Keratinocyte (primary cell): ENCODE data around the gene TMEM258. TPM values are rescaled to one million over a fixed set of nuclear protein-coding genes. Genes with fewer than 3 reads are reported as not detected.

Experiments
- DNase-seq: peaks from one replicate; pipeline ENCODE4 v3.0.0-alpha.2; 2011; ENCODE audit warnings: low read depth, missing footprints, low spot score
- FAIRE-seq: peaks from 2 replicates; lab custom pipeline; 2011; peaks lifted over from hg19 to GRCh38; lab: Jason Lieb, UNC
- H2AFZ ChIP-seq: 2 replicates; pipeline ENCODE4 v1.6.0; 2012; ENCODE audit warnings: low read length, control low read depth, inconsistent platforms; ENCODE audit not compliant: control insufficient read depth
- H3K27ac ChIP-seq: 2 replicates; pipeline ENCODE4 v1.5.1; 2011; ENCODE audit warnings: low read length; ENCODE audit not compliant: control insufficient read depth, insufficient read depth
- H3K27me3 ChIP-seq: 3 replicates; pipeline ENCODE4 v1.6.0; 2011; ENCODE audit warnings: low read length; ENCODE audit not compliant: control insufficient read depth, insufficient read depth; ENCODE audit errors: extremely low read depth
- H3K36me3 ChIP-seq, 2 experiments: 2 replicates in 1 of 2; 3 replicates in 1 of 2; pipeline ENCODE4 v1.5.1; 2011; ENCODE audit warnings: low read length in 2 of 2, mild to moderate bottlenecking in 1 of 2; ENCODE audit not compliant: control insufficient read depth in 2 of 2, insufficient read depth in 2 of 2; ENCODE audit errors: extremely low read depth in 1 of 2
- H3K4me1 ChIP-seq: 3 replicates; pipeline ENCODE4 v1.5.1; 2011; ENCODE audit warnings: low read length; ENCODE audit not compliant: control insufficient read depth, insufficient read depth; ENCODE audit errors: extremely low read depth
- H3K4me2 ChIP-seq: 3 replicates; pipeline ENCODE4 v1.6.0; 2011; ENCODE audit warnings: low read depth, low read length; ENCODE audit not compliant: control insufficient read depth, insufficient read depth; ENCODE audit errors: extremely low read depth
- H3K4me3 ChIP-seq, 3 experiments: fragments of 200-600 bp in 1 of 3; sonication (generic) in 1 of 3; 2 replicates in 2 of 3; 3 replicates in 1 of 3; pipeline ENCODE4 v1.5.1; 2011 to 2016; ENCODE audit warnings: low read length in 3 of 3, mild to moderate bottlenecking in 3 of 3, control low read depth in 2 of 3, inconsistent platforms in 1 of 3, low read depth in 1 of 3, mixed read lengths in 1 of 3, mixed run types in 1 of 3, moderate library complexity in 1 of 3; ENCODE audit not compliant: control insufficient read depth in 2 of 3, insufficient read depth in 2 of 3; ENCODE audit errors: extremely low read depth in 1 of 3
- H3K79me2 ChIP-seq: 2 replicates; pipeline ENCODE4 v1.6.0; 2012; ENCODE audit warnings: low read length; ENCODE audit not compliant: control insufficient read depth, insufficient read depth
- H3K9ac ChIP-seq: 3 replicates; pipeline ENCODE4 v1.6.0; 2011; ENCODE audit warnings: low read length; ENCODE audit not compliant: control insufficient read depth, insufficient read depth; ENCODE audit errors: extremely low read depth
- H3K9me1 ChIP-seq: 3 replicates; pipeline ENCODE4 v1.6.0; 2011; ENCODE audit warnings: low read length; ENCODE audit not compliant: control insufficient read depth, insufficient read depth; ENCODE audit errors: extremely low read depth
- H3K9me3 ChIP-seq: 2 replicates; pipeline ENCODE4 v1.5.1; 2012; ENCODE audit warnings: low read depth, low read length; ENCODE audit not compliant: control insufficient read depth
- H4K20me1 ChIP-seq: 3 replicates; pipeline ENCODE4 v1.6.0; 2011; ENCODE audit warnings: low read length; ENCODE audit not compliant: control insufficient read depth, insufficient read depth; ENCODE audit errors: extremely low read depth
- EZH2 ChIP-seq: IDR thresholded peaks from one replicate; pipeline ENCODE4 v1.6.1; 2012; ENCODE audit warnings: inconsistent platforms, mild to moderate bottlenecking, low read length, moderate library complexity
- dilution Hi-C: fragments of 300-500 bp; cut with MboI; formaldehyde crosslinking; loops from one replicate; pipeline ENCODE4 v1.7.0; 2020; ENCODE audit warnings: low sequenced_read_pairs; ENCODE audit not compliant: extremely low pct_ligation_motif_present
- polyA plus RNA-seq, 5 experiments: library from polyadenylated mRNA; depleted of rRNA in 3 of 5; stranded (reverse) in 3 of 5; stranded (forward) in 1 of 5; unstranded in 1 of 5; fragments of >200 nt; gene quantifications; 1 replicate in 1 of 5; 2 replicates in 3 of 5; 3 replicates in 1 of 5; pipeline versions ENCODE4 v1.2.1 to v1.2.3, GENCODE V29; 2011 to 2012; ENCODE audit warnings: missing spikeins in 2 of 5, low read depth in 1 of 5, low replicate concordance in 1 of 5
- TF ChIP-seq, protein P1 (sequence below), 3 experiments: IDR thresholded peaks in 1 of 3; conservative IDR thresholded peaks in 1 of 3; optimal IDR thresholded peaks in 1 of 3; 2 replicates in 2 of 3; 3 replicates in 1 of 3; pipeline versions ENCODE3 to v1.5.1; 2011; ENCODE audit warnings: low read length in 3 of 3, mild to moderate bottlenecking in 3 of 3, moderate library complexity in 2 of 3, control low read depth in 1 of 3, inconsistent platforms in 1 of 3; ENCODE audit not compliant: insufficient read depth in 2 of 3; ENCODE audit errors: extremely low read depth in 1 of 3

Gene TMEM258
- polyA plus RNA-seq, 1 donor (not counting 4 experiments of a cell fraction or from before 2014, with no cell fraction given), result 249 TPM

DNA sequence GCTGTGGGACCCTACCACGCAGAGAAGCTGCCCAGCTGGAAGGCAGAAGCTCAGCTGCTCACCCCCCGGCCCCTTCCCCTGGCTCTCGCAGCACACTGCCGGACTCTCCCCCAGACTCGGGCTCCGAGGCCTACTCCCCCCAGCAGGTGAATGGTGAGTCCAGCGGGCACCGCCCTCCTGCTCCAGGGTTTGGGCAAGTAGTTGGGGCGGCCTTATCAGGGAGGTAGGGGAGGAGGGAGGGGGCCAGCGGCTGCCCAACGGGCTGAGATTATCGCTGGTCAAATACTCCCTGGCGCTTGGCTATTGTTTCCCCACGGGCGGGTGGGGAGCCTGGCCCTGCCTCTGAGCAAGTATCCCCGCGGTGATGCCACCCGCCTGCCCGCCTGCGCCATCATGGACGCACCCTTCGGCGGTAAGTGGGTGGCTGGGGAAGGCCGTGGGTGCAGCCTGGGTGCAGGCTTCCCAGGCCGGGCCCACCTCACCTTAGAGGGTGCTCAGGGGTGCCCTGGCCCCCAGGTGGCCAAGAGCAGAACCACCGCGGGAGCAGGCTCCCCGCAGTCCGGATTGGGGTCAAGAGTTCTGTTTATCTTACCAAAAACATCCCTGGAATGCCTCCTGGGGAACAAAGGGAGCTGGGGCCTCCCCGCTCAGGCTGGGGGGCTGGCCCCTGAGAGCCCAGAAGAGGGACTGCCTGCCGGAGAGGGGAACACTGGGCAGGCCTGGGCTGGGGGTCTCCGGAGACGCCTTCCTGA, 23.1 kb downstream of the TMEM258 start:
- dilution Hi-C loops, result no loop called here
- Histone ChIP-seq H3K4me3 (no peak overlapping the region), H3K79me2 (no peaks in the 10 kb centered on the region), H3K27ac (no peak overlapping the region), H3K4me2 (no peak overlapping the region), H4K20me1 (no peaks in the 10 kb centered on the region), H3K4me1 (peaks cover 3% of the 10 kb centered on the region), H3K9ac (no peak overlapping the region), H2AFZ (no peak overlapping the region), H3K36me3 (no peaks in the 10 kb centered on the region), H3K27me3 (no peaks in the 10 kb centered on the region), H3K9me1 (no peaks in the 10 kb centered on the region), H3K9me3 (no peaks in the 10 kb centered on the region)
- no peak for FAIRE-seq
- TF ChIP-seq, protein P1, sequence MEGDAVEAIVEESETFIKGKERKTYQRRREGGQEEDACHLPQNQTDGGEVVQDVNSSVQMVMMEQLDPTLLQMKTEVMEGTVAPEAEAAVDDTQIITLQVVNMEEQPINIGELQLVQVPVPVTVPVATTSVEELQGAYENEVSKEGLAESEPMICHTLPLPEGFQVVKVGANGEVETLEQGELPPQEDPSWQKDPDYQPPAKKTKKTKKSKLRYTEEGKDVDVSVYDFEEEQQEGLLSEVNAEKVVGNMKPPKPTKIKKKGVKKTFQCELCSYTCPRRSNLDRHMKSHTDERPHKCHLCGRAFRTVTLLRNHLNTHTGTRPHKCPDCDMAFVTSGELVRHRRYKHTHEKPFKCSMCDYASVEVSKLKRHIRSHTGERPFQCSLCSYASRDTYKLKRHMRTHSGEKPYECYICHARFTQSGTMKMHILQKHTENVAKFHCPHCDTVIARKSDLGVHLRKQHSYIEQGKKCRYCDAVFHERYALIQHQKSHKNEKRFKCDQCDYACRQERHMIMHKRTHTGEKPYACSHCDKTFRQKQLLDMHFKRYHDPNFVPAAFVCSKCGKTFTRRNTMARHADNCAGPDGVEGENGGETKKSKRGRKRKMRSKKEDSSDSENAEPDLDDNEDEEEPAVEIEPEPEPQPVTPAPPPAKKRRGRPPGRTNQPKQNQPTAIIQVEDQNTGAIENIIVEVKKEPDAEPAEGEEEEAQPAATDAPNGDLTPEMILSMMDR (optimal IDR thresholded peaks at IDR 0.05 in 1 of 3, IDR thresholded peaks at IDR 0.05 in 1 of 3, conservative IDR thresholded peaks at IDR 0.05 in 1 of 3; ENCODE audit: extremely low read depth in 1 of 3, insufficient read depth in 2 of 3, low read length in 3 of 3), result no peak
- TF ChIP-seq EZH2, result no peak
- no peak for DNase-seq

DNA sequence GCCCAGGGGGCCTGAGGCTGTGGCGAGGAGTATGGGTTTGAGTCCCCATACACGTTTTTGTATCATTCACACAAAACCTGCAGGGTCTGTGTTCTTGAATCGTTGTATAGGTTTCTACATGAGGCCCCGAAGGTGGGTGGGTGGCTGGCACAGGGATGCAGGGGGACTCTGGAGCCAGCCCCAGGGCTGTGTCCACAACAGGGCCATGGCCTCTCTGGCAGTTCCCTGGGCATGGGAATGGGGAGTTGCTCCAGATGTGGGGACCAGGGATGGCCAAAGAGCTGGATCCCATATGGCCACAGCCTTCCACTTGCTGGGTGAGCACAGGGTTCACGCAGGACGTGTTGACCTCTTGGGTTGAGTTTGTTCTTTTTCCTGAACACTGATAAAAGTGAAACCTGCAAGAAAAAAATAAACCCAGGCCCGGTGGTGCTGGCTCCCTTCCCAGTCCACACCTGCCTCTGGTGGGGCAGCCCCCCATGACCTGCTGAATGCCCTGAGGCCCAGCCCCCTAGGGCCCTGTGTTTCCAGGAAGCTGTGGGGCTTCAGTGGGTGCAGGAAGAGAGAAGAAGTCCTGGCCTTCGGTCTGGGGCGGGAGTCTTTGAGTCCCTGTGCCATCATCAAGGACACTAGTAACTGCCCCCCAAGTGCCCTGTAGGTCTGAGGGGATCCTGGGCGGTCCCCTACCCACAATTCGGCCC, 23.9 kb downstream of the TMEM258 start:
- FAIRE-seq (no peak), DNase-seq (no peak)
- Histone ChIP-seq H4K20me1 (no peaks in the 10 kb centered on the region), H3K9me1 (no peaks in the 10 kb centered on the region), H3K9ac (no peak overlapping the region), H2AFZ (no peak overlapping the region), H3K27ac (no peak overlapping the region), H3K4me1 (peaks cover 3% of the 10 kb centered on the region), H3K4me2 (no peak overlapping the region), H3K4me3 (no peak overlapping the region), H3K79me2 (no peaks in the 10 kb centered on the region), H3K36me3 (no peaks in the 10 kb centered on the region), H3K27me3 (no peaks in the 10 kb centered on the region), H3K9me3 (no peaks in the 10 kb centered on the region)
- dilution Hi-C loops, result no loop called here
- TF ChIP-seq, protein P1 (optimal IDR thresholded peaks at IDR 0.05 in 1 of 3, IDR thresholded peaks at IDR 0.05 in 1 of 3, conservative IDR thresholded peaks at IDR 0.05 in 1 of 3; ENCODE audit: extremely low read depth in 1 of 3, insufficient read depth in 2 of 3, low read length in 3 of 3), result no peak
- no peak for TF ChIP-seq EZH2
